PC-9 (cell line): ENCODE measurements around the gene TMEM132D. TPM values are rescaled to one million over a fixed set of nuclear protein-coding genes. Genes with fewer than 3 reads are reported as not detected.

Source experiments
- BruUV-seq: library from RNA; stranded (reverse); fragments of 400-500 nt; replicated peaks from 2 replicates; lab custom pipeline; 2021; lab: Mats Ljungman, UMichigan
- CTCF ChIA-PET: fragments of 300-600 bp; sonication (Branson Sonifier 250); formaldehyde crosslinking; loops from one replicate; lab custom pipeline; 2022; ENCODE audit warnings: antibody characterized with exemption; lab: Charles Lee
- POLR2A ChIA-PET: fragments of 300-600 bp; sonication (Branson Sonifier 250); formaldehyde crosslinking; loops from one replicate; lab custom pipeline; 2022; ENCODE audit warnings: antibody characterized with exemption; ENCODE audit not compliant: unreplicated experiment; lab: Charles Lee
- DNase-seq, 2 experiments: peaks; one replicate each; pipeline versions ENCODE4 v3.0.0 to v3.0.0-alpha.2; 2015 to 2022; ENCODE audit warnings: mixed read lengths in 1 of 2
- H2AFZ ChIP-seq: fragments of 200-600 bp; sonication (generic); 2 replicates; pipeline ENCODE4 v1.8.1; 2017; ENCODE audit warnings: antibody characterized with exemption
- H3F3A ChIP-seq: fragments of 200-600 bp; sonication (generic); 2 replicates; pipeline ENCODE4 v1.8.1; 2017; ENCODE audit warnings: antibody characterized with exemption, mild to moderate bottlenecking, low read depth; ENCODE audit not compliant: insufficient read depth
- H3K27ac ChIP-seq: fragments of 200-600 bp; sonication (generic); 2 replicates; pipeline ENCODE4 v1.6.1; 2016; ENCODE audit warnings: mixed run types
- H3K27me3 ChIP-seq: fragments of 200-600 bp; sonication (generic); 2 replicates; pipeline ENCODE4 v1.6.1; 2016; ENCODE audit warnings: low read depth, mixed run types; ENCODE audit not compliant: insufficient read depth
- H3K36me3 ChIP-seq: fragments of 200-600 bp; sonication (generic); 2 replicates; pipeline ENCODE4 v1.6.1; 2016; ENCODE audit warnings: low read depth, mixed run types
- H3K4me1 ChIP-seq: fragments of 200-600 bp; sonication (generic); replicated peaks from 2 replicates; pipeline ENCODE4 v1.6.1; 2016; ENCODE audit warnings: mixed run types; ENCODE audit not compliant: insufficient read depth
- H3K4me2 ChIP-seq: fragments of 200-600 bp; sonication (generic); 2 replicates; pipeline ENCODE4 v1.6.1; 2017; ENCODE audit warnings: mixed run types
- H3K4me3 ChIP-seq: fragments of 200-600 bp; sonication (generic); 2 replicates; pipeline ENCODE4 v1.6.1; 2016; ENCODE audit warnings: mixed run types
- H3K79me2 ChIP-seq: fragments of 200-600 bp; sonication (generic); 2 replicates; pipeline ENCODE4 v1.6.1; 2017; ENCODE audit warnings: low read depth, mixed run types
- H3K9me2 ChIP-seq: fragments of 200-600 bp; sonication (generic); 2 replicates; pipeline ENCODE4 v1.8.1; 2017; ENCODE audit warnings: mild to moderate bottlenecking; ENCODE audit not compliant: insufficient read depth
- H3K9me3 ChIP-seq: fragments of 200-600 bp; sonication (generic); 2 replicates; pipeline ENCODE4 v1.8.1; 2016; ENCODE audit warnings: low read depth; ENCODE audit not compliant: insufficient read depth
- H4K20me1 ChIP-seq: fragments of 200-600 bp; sonication (generic); 2 replicates; pipeline ENCODE4 v1.8.1; 2017; ENCODE audit not compliant: insufficient read depth
- EZH2 ChIP-seq: fragments of 200-600 bp; sonication (generic); IDR thresholded peaks from 2 replicates; pipeline ENCODE4 v1.8.0; 2017; ENCODE audit warnings: antibody characterized with exemption, low read depth
- intact Hi-C: fragments of 100-400 bp; cut with micrococcal nuclease; formaldehyde crosslinking; loops from one replicate; pipeline ENCODE4 v1.10.0; 2022; ENCODE audit not compliant: unreplicated experiment
- total RNA-seq: library from RNA; stranded (reverse); gene quantifications from 2 replicates; pipeline ENCODE4 v1.2.3, GENCODE V29; 2021
- TF ChIP-seq, protein P1 (sequence below): fragments of 200-600 bp; sonication (generic); conservative IDR thresholded peaks from 2 replicates; pipeline ENCODE4 v1.6.1; 2017; ENCODE audit warnings: mixed run types, antibody characterized with exemption, mild to moderate bottlenecking, moderate library complexity

The TMEM132D gene
- total RNA-seq, 1 experiment from 2014 or later: not detected

DNA sequence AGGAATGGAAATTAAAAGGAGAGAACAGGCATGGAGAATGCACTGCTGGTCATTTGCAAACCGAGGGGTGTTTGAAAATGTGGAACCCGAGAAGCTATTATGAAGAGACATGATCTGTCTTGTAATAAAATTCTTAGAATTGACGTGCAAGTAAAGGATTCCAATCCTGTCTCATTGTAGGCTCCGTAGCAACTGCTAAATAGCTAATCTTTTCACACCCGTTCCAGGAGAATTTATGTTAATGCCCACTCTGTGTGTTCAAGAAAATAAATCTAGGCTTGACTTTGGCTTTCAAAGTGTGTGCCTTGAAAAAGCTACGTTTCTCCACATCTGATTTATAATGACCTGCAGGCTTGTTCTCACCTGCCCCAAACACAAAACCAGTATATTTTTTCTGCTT lies 669.6 kb downstream of the TMEM132D start:
- Histone ChIP-seq H4K20me1 (no peaks in the 10 kb centered on the region), H3K36me3 (no peaks in the 10 kb centered on the region), H2AFZ (no peak overlapping the region), H3F3A (no peaks in the 10 kb centered on the region), H3K4me2 (no peak overlapping the region), H3K27me3 (no peaks in the 10 kb centered on the region), H3K9me3 (no peaks in the 10 kb centered on the region), H3K79me2 (no peaks in the 10 kb centered on the region), H3K4me1 (no peaks in the 10 kb centered on the region), H3K27ac (no peak overlapping the region), H3K9me2 (no peaks in the 10 kb centered on the region), H3K4me3 (no peak overlapping the region)
- ChIA-PET POLR2A (no interaction called here), CTCF (no interaction called here)
- no peak for TF ChIP-seq EZH2
- TF ChIP-seq, protein P1, sequence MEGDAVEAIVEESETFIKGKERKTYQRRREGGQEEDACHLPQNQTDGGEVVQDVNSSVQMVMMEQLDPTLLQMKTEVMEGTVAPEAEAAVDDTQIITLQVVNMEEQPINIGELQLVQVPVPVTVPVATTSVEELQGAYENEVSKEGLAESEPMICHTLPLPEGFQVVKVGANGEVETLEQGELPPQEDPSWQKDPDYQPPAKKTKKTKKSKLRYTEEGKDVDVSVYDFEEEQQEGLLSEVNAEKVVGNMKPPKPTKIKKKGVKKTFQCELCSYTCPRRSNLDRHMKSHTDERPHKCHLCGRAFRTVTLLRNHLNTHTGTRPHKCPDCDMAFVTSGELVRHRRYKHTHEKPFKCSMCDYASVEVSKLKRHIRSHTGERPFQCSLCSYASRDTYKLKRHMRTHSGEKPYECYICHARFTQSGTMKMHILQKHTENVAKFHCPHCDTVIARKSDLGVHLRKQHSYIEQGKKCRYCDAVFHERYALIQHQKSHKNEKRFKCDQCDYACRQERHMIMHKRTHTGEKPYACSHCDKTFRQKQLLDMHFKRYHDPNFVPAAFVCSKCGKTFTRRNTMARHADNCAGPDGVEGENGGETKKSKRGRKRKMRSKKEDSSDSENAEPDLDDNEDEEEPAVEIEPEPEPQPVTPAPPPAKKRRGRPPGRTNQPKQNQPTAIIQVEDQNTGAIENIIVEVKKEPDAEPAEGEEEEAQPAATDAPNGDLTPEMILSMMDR: no peak
- intact Hi-C loops: no loop called here
- no peak for DNase-seq
- BruUV-seq: no TSS peak

DNA sequence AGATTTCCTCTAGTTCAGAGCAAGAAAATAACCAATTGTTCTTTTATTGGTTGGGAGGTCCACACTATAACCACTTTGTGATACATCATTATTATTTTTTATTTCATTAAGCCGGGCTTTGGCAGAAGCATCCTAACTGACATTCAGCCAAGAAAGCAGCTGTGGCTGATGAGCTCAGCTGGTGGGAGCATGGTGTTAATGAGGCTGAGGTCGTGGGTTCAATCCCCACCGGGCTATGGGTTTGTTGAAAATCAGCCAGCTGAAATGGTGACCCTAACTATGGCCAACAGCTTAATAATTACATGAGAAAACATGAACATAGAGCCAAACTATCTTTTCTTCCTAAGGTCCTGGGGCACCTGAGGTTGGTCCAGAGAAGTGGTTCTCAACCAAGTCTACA lies 672.3 kb downstream of the TMEM132D start:
- Histone ChIP-seq H3K4me1 (no peaks in the 10 kb centered on the region), H4K20me1 (no peaks in the 10 kb centered on the region), H3K27me3 (peaks cover 3% of the 10 kb centered on the region), H3K79me2 (no peaks in the 10 kb centered on the region), H3K4me3 (no peak overlapping the region), H3K27ac (no peak overlapping the region), H3F3A (no peaks in the 10 kb centered on the region), H3K9me3 (no peaks in the 10 kb centered on the region), H2AFZ (no peak overlapping the region), H3K4me2 (no peak overlapping the region), H3K9me2 (no peaks in the 10 kb centered on the region), H3K36me3 (no peaks in the 10 kb centered on the region)
- intact Hi-C loops: no loop called here
- no peak for TF ChIP-seq EZH2
- TF ChIP-seq, protein P1: no peak
- BruUV-seq: no TSS peak
- DNase-seq: no peak
- ChIA-PET CTCF (no interaction called here), POLR2A (no interaction called here)

DNA sequence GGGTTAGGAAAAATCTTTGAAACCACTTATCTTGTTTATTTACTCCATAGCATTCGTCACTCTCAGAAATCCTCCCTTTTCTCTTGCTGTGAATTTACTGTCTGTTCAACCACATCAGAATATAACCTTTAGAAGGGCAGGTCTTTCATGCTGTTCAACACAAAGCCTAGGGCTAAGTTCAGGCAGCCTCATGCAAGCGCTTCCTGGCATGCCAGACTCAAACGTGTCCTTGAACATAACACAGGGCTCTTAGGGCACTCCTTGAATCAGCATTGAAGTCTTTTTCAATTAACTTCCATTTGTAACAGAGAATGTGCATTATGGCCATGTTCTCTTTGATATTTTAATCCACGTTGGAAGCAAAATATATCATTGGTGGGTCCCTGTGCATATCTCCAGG lies 672.8 kb downstream of the TMEM132D start:
- H3K4me1 ChIP-seq: no peaks in the 10 kb centered on the region
- no peaks in the 10 kb centered on the region for H3F3A ChIP-seq
- intact Hi-C loops: no loop called here
- BruUV-seq: no TSS peak
- ChIA-PET POLR2A (no interaction called here), CTCF (no interaction called here)
- no peaks in the 10 kb centered on the region for H3K79me2 ChIP-seq
- no peak overlapping the region for H2AFZ ChIP-seq
- no peak overlapping the region for H3K4me3 ChIP-seq
- no peak for DNase-seq
- no peaks in the 10 kb centered on the region for H4K20me1 ChIP-seq
- H3K9me2 ChIP-seq: no peaks in the 10 kb centered on the region
- no peaks in the 10 kb centered on the region for H3K9me3 ChIP-seq
- no peak overlapping the region for H3K27ac ChIP-seq
- H3K36me3 ChIP-seq: no peaks in the 10 kb centered on the region
- TF ChIP-seq, protein P1: no peak
- no peak for TF ChIP-seq EZH2
- H3K4me2 ChIP-seq: no peak overlapping the region
- peaks cover 6% of the 10 kb centered on the region for H3K27me3 ChIP-seq
